ENCODE data around the gene OR10A5. TPM values are rescaled to one million over a fixed set of nuclear protein-coding genes. Genes with fewer than 3 reads are reported as not detected.
"Not testable (repeated sequence)": the region's sequence is repeated elsewhere in the genome, so short reads cannot be mapped to it uniquely, and the experiment has no call there.

Gene OR10A5
- total RNA-seq, 2 experiments from 2014 or later = not detected

DNA sequence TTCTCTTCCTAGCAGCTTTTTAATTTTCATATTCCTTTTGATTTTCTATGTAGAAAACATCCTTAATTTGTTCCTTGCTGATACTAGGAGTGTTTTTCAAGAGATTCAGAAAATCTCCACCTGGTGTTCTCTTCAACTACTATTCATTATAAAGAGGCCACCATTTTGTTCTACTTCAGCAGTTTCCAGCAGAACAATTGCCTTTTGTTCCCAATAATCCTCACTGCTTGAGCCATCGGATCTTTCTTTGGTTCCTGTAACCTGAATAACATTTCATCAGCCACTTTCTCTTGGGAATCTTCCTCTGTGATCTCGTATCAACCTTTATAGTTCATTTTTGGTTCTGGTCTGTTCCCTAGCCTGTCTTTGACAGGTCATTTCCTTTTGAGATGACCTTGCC is 1.8 kb upstream of the OR10A5 start:
- Mint-ChIP-seq H3K36me3 (ENCODE audit: low read depth) (no peaks in the 10 kb centered on the region), H3K4me3 (no peak overlapping the region), H3K9me3 (no peaks in the 10 kb centered on the region), H3K4me1 (peaks cover 7% of the 10 kb centered on the region), H3K27me3 (peaks cover 15% of the 10 kb centered on the region), H3K27ac (no peak overlapping the region)
- ChIA-PET CTCF (interaction anchor here (1.0 kb wide), 1 partner anchor 31 kb away, joined by 3 read pairs; no protein-coding TSS in a partner anchor), POLR2A (no interaction called here)
- DNase-seq = no peak

DNA sequence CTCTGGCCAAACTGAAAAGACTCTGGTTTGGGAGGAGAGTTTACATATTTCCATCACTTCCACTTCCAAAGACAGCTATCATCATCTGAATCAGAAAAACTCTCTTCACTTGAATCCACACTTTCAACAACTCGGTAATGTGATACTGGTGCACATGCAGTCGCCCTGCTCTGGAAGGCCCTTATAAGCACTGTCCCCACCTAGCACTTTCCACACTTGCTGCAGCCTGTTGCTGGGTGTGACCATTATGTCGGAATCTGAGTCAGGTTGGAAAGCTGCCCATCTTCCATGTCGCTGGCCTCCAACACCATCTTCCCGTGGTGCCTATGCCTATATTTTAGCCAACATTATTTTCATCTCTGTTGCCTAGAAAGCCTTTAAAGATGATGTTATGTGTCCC is 1.1 kb upstream of the OR10A5 start:
- Mint-ChIP-seq H3K9me3 (no peaks in the 10 kb centered on the region), H3K36me3 (ENCODE audit: low read depth) (no peaks in the 10 kb centered on the region), H3K27me3 (peaks cover 15% of the 10 kb centered on the region), H3K4me1 (peaks cover 7% of the 10 kb centered on the region), H3K27ac (no peak overlapping the region), H3K4me3 (no peak overlapping the region)
- CTCF ChIA-PET = no interaction called here
- DNase-seq = no peak
- POLR2A ChIA-PET = no interaction called here

DNA sequence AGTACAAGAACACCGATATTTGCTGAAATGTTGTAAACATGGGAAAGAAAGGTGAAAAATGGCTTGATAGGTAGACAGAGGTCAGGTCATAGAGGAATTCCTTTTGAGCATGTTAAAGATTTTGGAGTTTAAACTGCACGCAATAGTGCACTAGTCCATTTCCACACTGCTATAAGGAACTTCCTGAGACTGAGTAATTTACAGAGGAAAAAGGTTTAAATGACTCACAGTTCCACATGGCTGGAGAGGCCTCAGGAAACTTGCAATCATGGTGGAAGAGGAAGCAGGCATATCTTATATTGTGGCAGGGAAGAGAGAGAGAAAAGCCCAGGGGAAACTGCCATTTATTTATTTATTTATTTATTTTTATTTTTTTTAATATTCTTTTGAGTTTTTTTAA is 5.0 kb downstream of the OR10A5 start:
- DNase-seq = no peak
- CTCF ChIA-PET = no interaction called here
- no peak overlapping the region for H3K27ac Mint-ChIP-seq
- peaks cover 6% of the 10 kb centered on the region for H3K27me3 Mint-ChIP-seq
- H3K4me3 Mint-ChIP-seq = no peak overlapping the region
- POLR2A ChIA-PET = no interaction called here
- H3K4me1 Mint-ChIP-seq = no peaks in the 10 kb centered on the region
- H3K36me3 Mint-ChIP-seq (ENCODE audit: low read depth) = no peaks in the 10 kb centered on the region
- H3K9me3 Mint-ChIP-seq = peaks cover 14% of the 10 kb centered on the region

DNA sequence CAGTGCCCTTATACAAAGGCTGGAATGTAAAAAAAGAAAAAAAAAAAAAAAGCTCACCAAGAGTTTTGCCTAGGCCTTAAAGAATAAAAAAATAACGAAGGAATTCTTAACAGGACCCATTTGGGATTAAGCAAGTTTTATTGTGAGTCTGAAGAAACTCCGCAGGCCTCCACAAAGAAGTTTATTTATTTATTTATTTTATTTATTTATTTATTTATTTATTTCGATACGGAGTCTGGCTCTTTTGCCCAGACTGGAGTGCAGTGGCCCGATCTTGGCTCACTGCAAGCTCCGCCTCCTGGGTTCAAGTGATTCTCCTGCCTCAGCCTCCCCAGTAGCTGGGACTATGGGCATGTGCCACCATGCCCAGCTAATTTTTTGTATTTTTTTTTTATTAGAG is 9.3 kb downstream of the OR10A5 start:
- H3K27ac Mint-ChIP-seq, CTCF ChIA-PET, POLR2A ChIA-PET: not testable (repeated sequence)

DNA sequence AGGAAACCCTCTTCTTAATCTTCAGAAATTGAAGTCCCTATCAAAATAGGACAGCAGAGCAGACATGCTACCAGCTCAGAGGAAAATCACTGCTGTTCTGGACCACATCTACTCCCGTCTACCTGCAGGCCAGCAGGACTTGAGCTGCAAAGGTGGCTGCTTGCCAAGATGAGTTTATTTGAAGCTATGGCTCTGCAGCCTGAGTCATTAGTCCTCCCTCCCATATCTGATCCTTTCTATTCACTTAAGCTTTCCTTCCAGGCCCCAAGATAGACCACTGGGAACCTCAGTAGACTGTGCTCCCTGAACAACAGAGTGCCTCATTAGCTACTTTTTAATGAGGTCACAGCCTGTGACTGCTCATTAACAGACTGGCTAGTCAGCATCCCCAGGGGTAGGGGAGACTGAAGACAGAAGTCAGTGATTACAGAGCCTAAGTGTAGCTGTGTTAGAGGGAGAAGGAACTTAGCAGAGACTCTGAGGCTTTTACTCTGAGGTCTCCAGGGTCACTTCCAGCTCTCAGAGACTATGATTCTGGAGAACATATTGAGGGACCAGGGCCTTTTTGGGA is 10.6 kb downstream of the OR10A5 start:
- ChIA-PET POLR2A (interaction anchor here (0.7 kb wide), 1 partner anchor 8 kb away, joined by 3 read pairs; no protein-coding TSS in a partner anchor), CTCF (no interaction called here)
- Mint-ChIP-seq H3K36me3 (ENCODE audit: low read depth) (no peaks in the 10 kb centered on the region), H3K4me3 (no peak overlapping the region), H3K4me1 (peaks cover 8% of the 10 kb centered on the region), H3K9me3 (peaks cover 12% of the 10 kb centered on the region), H3K27me3 (peaks cover 6% of the 10 kb centered on the region), H3K27ac (no peak overlapping the region)
- no peak for DNase-seq

More for the DNA sequence above, 9.3 kb downstream of the OR10A5 start:
- H3K9me3 Mint-ChIP-seq = peaks cover 16% of the 10 kb centered on the region
- not testable (repeated sequence) for DNase-seq; H3K36me3 Mint-ChIP-seq (ENCODE audit: low read depth); H3K27me3 Mint-ChIP-seq; H3K4me1 Mint-ChIP-seq; H3K4me3 Mint-ChIP-seq

DNA sequence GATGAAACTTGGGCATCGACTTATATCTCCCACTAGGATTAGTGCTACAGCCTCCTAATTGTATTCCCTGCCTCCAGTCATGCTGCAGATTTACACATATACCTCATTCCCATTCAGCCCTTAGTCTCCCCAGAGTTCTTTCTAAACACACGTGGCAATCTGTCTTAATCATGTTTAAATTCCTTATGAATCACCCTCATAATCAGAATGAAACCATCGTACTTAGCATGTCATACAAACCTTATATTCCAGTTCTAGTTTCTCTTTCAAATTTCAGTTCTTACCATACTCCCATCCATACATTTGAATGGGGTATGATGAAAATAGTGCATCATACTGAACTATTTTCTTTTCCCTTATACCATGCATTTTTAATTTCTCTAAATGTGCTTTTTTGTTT is 11.4 kb downstream of the OR10A5 start:
- no peak overlapping the region for H3K4me3 Mint-ChIP-seq
- no peak for DNase-seq
- CTCF ChIA-PET = no interaction called here
- peaks cover 6% of the 10 kb centered on the region for H3K27me3 Mint-ChIP-seq
- H3K27ac Mint-ChIP-seq = no peak overlapping the region
- H3K9me3 Mint-ChIP-seq = peaks cover 8% of the 10 kb centered on the region
- no peaks in the 10 kb centered on the region for H3K36me3 Mint-ChIP-seq (ENCODE audit: low read depth)
- POLR2A ChIA-PET = no interaction called here
- peaks cover 8% of the 10 kb centered on the region for H3K4me1 Mint-ChIP-seq

DNA sequence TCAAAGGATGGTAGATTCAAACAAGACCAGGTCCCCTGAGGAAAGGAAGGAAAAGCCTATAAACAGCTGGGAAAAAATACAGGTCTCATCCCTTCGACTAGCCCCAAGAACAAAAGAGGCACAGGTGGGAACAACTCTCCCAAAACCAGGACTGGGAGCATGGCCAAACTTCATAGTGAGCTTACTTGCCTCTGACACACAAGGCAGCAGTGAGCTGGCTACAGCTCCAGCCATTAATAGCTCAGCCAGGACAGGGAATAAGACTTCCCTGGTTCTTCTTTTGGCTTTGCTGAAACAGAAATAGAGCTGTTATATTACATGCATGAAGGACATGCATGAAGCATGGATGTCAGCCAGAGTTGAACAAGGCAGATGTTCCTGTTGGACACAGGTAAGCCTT is 17.5 kb downstream of the OR10A5 start, which contains the start of gene OR10A2:
Gene OR10A2 (plus strand): TSS at position 97 of the 400 bp plus-strand sequence. CDS start 6,698 bp downstream, outside the sequence.
- H3K27ac Mint-ChIP-seq = no peak within 1 kb of the TSS
- H3K9me3 Mint-ChIP-seq = peaks cover 2% of the 10 kb centered on the region
- CTCF ChIA-PET = interaction anchor here (0.6 kb wide), 1 partner anchor 118 kb away, joined by 4 read pairs; no protein-coding TSS in a partner anchor
- H3K36me3 Mint-ChIP-seq (ENCODE audit: low read depth) = no peaks in the 10 kb centered on the region
- DNase-seq = no peak
- no peaks in the 10 kb centered on the region for H3K4me1 Mint-ChIP-seq
- H3K27me3 Mint-ChIP-seq = peaks cover 12% of the 10 kb centered on the region
- H3K4me3 Mint-ChIP-seq = no peak within 1 kb of the TSS
- POLR2A ChIA-PET = interaction anchor here (1.3 kb wide), 1 partner anchor 8 kb away, joined by 3 read pairs; no protein-coding TSS in a partner anchor

DNA sequence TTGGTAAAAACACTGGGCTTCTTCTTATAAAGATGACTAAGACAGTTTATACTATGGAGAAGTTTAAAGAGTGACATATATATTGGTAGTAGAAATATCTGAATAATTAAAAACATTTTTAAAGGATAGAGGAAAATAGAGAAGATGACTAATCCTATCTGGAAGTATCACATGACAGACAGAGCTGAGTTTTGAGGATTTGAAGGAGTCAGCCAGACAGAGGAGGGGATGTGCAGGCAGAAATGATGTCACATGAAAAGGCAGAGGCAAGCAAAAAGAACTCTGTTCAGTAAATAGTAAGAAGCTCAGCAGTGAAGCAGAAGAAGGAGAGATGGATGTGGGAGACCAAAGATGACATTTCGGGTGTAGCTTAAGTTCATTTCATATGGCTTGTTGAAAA is 19.0 kb downstream of the OR10A5 start:
- Mint-ChIP-seq H3K36me3 (ENCODE audit: low read depth) (no peaks in the 10 kb centered on the region), H3K4me1 (no peaks in the 10 kb centered on the region), H3K27ac (no peak overlapping the region), H3K27me3 (peaks cover 11% of the 10 kb centered on the region), H3K9me3 (peaks cover 2% of the 10 kb centered on the region), H3K4me3 (no peak overlapping the region)
- POLR2A ChIA-PET = interaction anchor here (0.8 kb wide), 1 partner anchor 9 kb away, joined by 3 read pairs; no protein-coding TSS in a partner anchor
- DNase-seq = no peak
- CTCF ChIA-PET = no interaction called here

DNA sequence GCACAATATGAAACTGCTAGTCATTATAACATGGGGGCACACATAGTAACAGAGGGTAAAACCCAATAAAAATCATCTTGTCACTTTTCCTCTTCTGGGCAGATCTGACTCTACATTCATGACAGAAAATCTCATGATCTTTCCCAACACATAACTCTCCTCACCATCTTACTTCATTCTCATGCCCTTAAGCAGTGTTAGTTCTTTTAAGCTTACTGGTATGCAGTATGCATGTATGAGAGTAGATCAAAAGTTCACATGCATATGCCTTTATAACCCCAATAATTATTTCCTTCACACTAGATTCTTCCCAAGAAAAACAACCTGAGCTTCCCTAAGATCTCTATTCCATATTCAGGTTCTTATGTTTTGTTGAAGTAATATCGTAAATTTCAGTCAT is 25.8 kb downstream of the OR10A5 start:
- ChIA-PET POLR2A (interaction anchor here (1.1 kb wide), 1 partner anchor 9 kb away, joined by 3 read pairs; the partner anchor contains the start of gene OR10A2), CTCF (interaction anchor here (0.6 kb wide), 1 partner anchor 34 kb away, joined by 4 read pairs; no protein-coding TSS in a partner anchor)
- H3K27me3 Mint-ChIP-seq = peaks cover 13% of the 10 kb centered on the region
- H3K4me3 Mint-ChIP-seq = no peak overlapping the region
- DNase-seq = no peak
- no peaks in the 10 kb centered on the region for H3K9me3 Mint-ChIP-seq
- H3K27ac Mint-ChIP-seq = no peak overlapping the region
- no peaks in the 10 kb centered on the region for H3K4me1 Mint-ChIP-seq
- no peaks in the 10 kb centered on the region for H3K36me3 Mint-ChIP-seq (ENCODE audit: low read depth)

DNA sequence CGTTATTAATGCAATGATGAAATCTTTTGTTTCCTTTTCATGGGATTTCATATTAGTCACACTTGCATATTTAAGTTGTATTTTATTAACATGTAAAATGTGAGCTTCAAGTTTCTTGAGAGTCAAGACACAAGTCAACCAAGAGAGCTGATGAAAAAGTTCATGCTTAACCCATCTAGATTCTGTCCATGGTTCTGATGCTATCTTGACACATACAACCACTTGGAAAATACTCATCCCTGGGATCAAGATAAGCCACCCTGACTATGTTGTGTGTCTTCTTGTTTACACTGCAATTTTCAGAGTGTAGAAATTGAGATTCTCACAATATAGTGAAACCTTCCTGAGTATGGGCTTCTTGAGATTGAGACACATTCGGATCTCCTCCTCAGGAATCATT is 30.3 kb downstream of the OR10A5 start:
- Mint-ChIP-seq H3K27ac (no peak overlapping the region), H3K9me3 (no peaks in the 10 kb centered on the region), H3K4me3 (no peak overlapping the region), H3K36me3 (ENCODE audit: low read depth) (no peaks in the 10 kb centered on the region), H3K27me3 (peaks cover 12% of the 10 kb centered on the region), H3K4me1 (no peaks in the 10 kb centered on the region)
- ChIA-PET POLR2A (no interaction called here), CTCF (no interaction called here)
- no peak for DNase-seq

DNA sequence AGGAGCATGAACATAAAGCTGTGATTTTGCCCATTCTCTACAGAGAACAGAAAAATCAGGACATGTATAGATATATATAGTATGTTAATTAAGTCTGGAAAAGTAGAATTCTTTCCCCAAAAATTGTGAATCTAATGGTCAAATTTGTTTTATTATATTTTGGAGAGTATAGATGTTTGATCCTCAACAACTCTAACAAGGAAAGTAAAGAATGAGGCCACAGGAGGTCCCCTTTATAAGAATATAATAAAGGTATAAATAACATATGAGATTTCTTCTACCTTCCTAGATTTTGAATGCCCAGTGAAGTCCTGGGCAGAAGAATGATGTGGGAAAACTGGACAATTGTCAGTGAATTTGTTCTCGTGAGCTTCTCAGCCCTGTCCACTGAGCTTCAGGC is 30.8 kb downstream of the OR10A5 start, which contains the start of gene OR10A4:
Gene OR10A4 (plus strand): TSS at position 301 of the 400 bp plus-strand sequence. CDS start 23 bp downstream, at position 324.
- ChIA-PET CTCF (no interaction called here), POLR2A (no interaction called here)
- H3K27me3 Mint-ChIP-seq = peaks cover 13% of the 10 kb centered on the region

DNA sequence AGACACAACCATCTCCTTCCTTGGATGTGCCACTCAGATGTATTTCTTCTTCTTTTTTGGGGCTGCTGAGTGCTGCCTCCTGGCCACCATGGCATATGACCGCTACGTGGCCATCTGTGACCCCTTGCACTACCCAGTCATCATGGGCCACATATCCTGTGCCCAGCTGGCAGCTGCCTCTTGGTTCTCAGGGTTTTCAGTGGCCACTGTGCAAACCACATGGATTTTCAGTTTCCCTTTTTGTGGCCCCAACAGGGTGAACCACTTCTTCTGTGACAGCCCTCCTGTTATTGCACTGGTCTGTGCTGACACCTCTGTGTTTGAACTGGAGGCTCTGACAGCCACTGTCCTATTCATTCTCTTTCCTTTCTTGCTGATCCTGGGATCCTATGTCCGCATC is 31.4 kb downstream of the OR10A5 start:
- ChIA-PET POLR2A (no interaction called here), CTCF (no interaction called here)
- no peaks in the 10 kb centered on the region for H3K9me3 Mint-ChIP-seq
- DNase-seq = no peak
- no peaks in the 10 kb centered on the region for H3K36me3 Mint-ChIP-seq (ENCODE audit: low read depth)
- no peaks in the 10 kb centered on the region for H3K4me1 Mint-ChIP-seq
- no peak overlapping the region for H3K27ac Mint-ChIP-seq
- no peak overlapping the region for H3K4me3 Mint-ChIP-seq
- peaks cover 14% of the 10 kb centered on the region for H3K27me3 Mint-ChIP-seq

More for the DNA sequence above, 30.8 kb downstream of the OR10A5 start, which contains the start of gene OR10A4:
- DNase-seq = no peak
- H3K36me3 Mint-ChIP-seq (ENCODE audit: low read depth) = no peaks in the 10 kb centered on the region
- H3K4me3 Mint-ChIP-seq = no peak within 1 kb of the TSS
- no peaks in the 10 kb centered on the region for H3K4me1 Mint-ChIP-seq
- H3K27ac Mint-ChIP-seq = no peak within 1 kb of the TSS
- no peaks in the 10 kb centered on the region for H3K9me3 Mint-ChIP-seq

DNA sequence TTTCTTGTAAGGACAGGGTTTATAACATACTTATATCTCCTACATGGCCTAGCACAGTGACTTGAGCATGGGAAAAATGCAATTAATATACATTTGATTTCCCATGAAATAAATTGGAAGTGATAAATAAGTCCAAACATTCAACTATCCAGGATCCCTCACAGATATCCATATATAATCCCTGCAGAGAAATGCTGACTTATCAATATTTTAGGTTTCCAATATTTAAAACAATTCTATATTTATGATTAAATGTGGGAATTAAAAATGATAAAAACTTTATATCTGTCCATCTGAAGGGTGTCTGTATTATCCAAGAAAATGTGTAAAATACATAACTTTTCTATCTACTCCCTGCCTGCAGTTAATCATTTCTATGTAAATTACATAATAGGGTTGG is 37.3 kb downstream of the OR10A5 start:
- POLR2A ChIA-PET = no interaction called here
- no peak overlapping the region for H3K4me3 Mint-ChIP-seq
- CTCF ChIA-PET = no interaction called here

DNA sequence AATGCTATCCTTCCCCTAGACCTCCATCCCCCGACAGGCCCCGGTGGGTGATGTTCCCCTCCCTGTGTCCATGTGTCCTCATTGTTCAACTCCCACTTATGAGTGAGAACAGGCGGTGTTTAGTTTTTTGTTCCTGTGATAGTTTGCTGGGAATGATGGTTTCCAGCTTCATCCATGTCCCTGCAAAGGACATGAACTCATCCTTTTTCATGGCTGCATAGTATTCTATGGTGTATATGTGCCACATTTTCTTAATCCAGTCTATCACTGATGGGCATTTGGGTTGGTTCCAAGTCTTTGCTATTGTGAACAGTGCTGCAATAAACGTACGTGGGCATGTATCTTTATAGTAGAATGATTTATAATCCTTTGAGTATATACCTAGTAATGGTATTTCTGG is 42.2 kb downstream of the OR10A5 start:
- H3K36me3 Mint-ChIP-seq (ENCODE audit: low read depth); CTCF ChIA-PET; H3K4me1 Mint-ChIP-seq; H3K9me3 Mint-ChIP-seq; H3K4me3 Mint-ChIP-seq; POLR2A ChIA-PET; H3K27ac Mint-ChIP-seq; DNase-seq: not testable (repeated sequence)
- H3K27me3 Mint-ChIP-seq = peaks cover 21% of the 10 kb centered on the region

More for the DNA sequence above, 37.3 kb downstream of the OR10A5 start:
- Mint-ChIP-seq H3K27me3 (peaks cover 27% of the 10 kb centered on the region), H3K27ac (no peak overlapping the region), H3K4me1 (no peaks in the 10 kb centered on the region), H3K36me3 (ENCODE audit: low read depth) (no peaks in the 10 kb centered on the region), H3K9me3 (no peaks in the 10 kb centered on the region)
- DNase-seq = no peak

Data from activated CD4-positive, alpha-beta memory T cell treated with anti-CD3 and anti-CD28 coated beads, Interleukin-2, amount 10 ng/mL, durations not matched to agents 7 days and 5 days (primary cell).